ENCODE measurements around the gene SV2C. TPM values are rescaled to one million over a fixed set of nuclear protein-coding genes. Genes with fewer than 3 reads are reported as not detected.

Gene SV2C
- polyA plus RNA-seq, 3 donors, result 0.01 to 0.02 TPM; not detected in 1

GRCh38 chr5:76332611-76333205 is 249.5 kb downstream of the SV2C start:
- intact Hi-C loops (cut with micrococcal nuclease), result no loop called here
- no peak overlapping the region for H2AFZ ChIP-seq (ENCODE audit: insufficient read depth, low read depth, low read length, poor library complexity, severe bottlenecking)
- no peak overlapping the region for H3K27ac ChIP-seq (ENCODE audit: low read depth in 1 of 2, low read length in 2 of 2)
- no peak overlapping the region for H3K4me3 Mint-ChIP-seq
- 80% methylated on average over 1 of the region's 2 CpGs for WGBS (ENCODE audit: insufficient coverage)
- no peaks in the 10 kb centered on the region for H4K20me1 ChIP-seq (ENCODE audit: insufficient read depth, low read length)
- H3K4me2 ChIP-seq (replicated peaks; ENCODE audit: extremely low read depth, low read length, poor library complexity, severe bottlenecking), result no peak overlapping the region
- no peak for TF ChIP-seq CTCF (IDR thresholded peaks at IDR 0.05)
- no peaks in the 10 kb centered on the region for H3K36me3 ChIP-seq (replicated peaks in 1 of 2; ENCODE audit: control insufficient read depth in 1 of 2, insufficient read depth in 2 of 2, low read length in 2 of 2)
- no peak overlapping the region for H3K9ac ChIP-seq (ENCODE audit: insufficient read depth, low read length, poor library complexity, severe bottlenecking)
- peaks cover 0 to 2% of the 10 kb centered on the region in 2 donors for H3K36me3 Mint-ChIP-seq
- no peak overlapping the region for H3K27ac Mint-ChIP-seq
- no peak for DNase-seq
- H3K4me3 ChIP-seq (replicated peaks in 1 of 3; ENCODE audit: low read depth in 2 of 3, low read length in 3 of 3), result no peak overlapping the region
- H3K9me3 Mint-ChIP-seq, result peaks cover 0 to 4% (median 0%) of the 10 kb centered on the region in 7 donors
- peaks cover 6 to 13% of the 10 kb centered on the region in 2 donors for H3K4me1 ChIP-seq (ENCODE audit: control insufficient read depth in 1 of 2, insufficient read depth in 2 of 2, low read length in 2 of 2)
- H3K9me3 ChIP-seq (replicated peaks in 1 of 2; ENCODE audit: control insufficient read depth in 1 of 2, insufficient read depth in 1 of 2, low read length in 2 of 2), result no peaks in the 10 kb centered on the region
- H3K27me3 Mint-ChIP-seq (ENCODE audit: low read depth in 3 of 3), result peaks cover 0 to 1% (median 0%) of the 10 kb centered on the region in 3 donors
- H3K27me3 ChIP-seq (ENCODE audit: control insufficient read depth in 2 of 2, insufficient read depth in 2 of 2, low read length in 2 of 2), result no peaks in the 10 kb centered on the region
- H3K79me2 ChIP-seq (ENCODE audit: insufficient read depth, low read length), result no peaks in the 10 kb centered on the region
- H3K4me1 Mint-ChIP-seq, result peaks cover 19% of the 10 kb centered on the region

GRCh38 chr5:76333571-76333970 is 250.4 kb downstream of the SV2C start:
- H3K9me3 ChIP-seq (replicated peaks in 1 of 2; ENCODE audit: control insufficient read depth in 1 of 2, insufficient read depth in 1 of 2, low read length in 2 of 2), result no peaks in the 10 kb centered on the region
- peaks cover 0 to 1% (median 0%) of the 10 kb centered on the region in 3 donors for H3K27me3 Mint-ChIP-seq (ENCODE audit: low read depth in 3 of 3)
- intact Hi-C loops (cut with micrococcal nuclease), result no loop called here

More at GRCh38 chr5:76333571-76333970, 250.4 kb downstream of the SV2C start:
- H3K27ac ChIP-seq (ENCODE audit: low read depth in 1 of 2, low read length in 2 of 2), result no peak overlapping the region
- H2AFZ ChIP-seq (ENCODE audit: insufficient read depth, low read depth, low read length, poor library complexity, severe bottlenecking), result no peak overlapping the region
- H3K4me3 Mint-ChIP-seq, result no peak overlapping the region
- H3K4me1 Mint-ChIP-seq, result peaks cover 25% of the 10 kb centered on the region
- no peak overlapping the region for H3K27ac Mint-ChIP-seq
- H3K4me2 ChIP-seq (replicated peaks; ENCODE audit: extremely low read depth, low read length, poor library complexity, severe bottlenecking), result no peak overlapping the region
- peaks cover 13 to 19% of the 10 kb centered on the region in 2 donors for H3K4me1 ChIP-seq (ENCODE audit: control insufficient read depth in 1 of 2, insufficient read depth in 2 of 2, low read length in 2 of 2)
- no peak overlapping the region for H3K4me3 ChIP-seq (replicated peaks in 1 of 3; ENCODE audit: low read depth in 2 of 3, low read length in 3 of 3)
- no peak for DNase-seq
- H3K9me3 Mint-ChIP-seq, result peaks cover 0 to 4% (median 0%) of the 10 kb centered on the region in 7 donors
- peaks cover 0 to 2% of the 10 kb centered on the region in 2 donors for H3K36me3 Mint-ChIP-seq
- H3K9ac ChIP-seq (ENCODE audit: insufficient read depth, low read length, poor library complexity, severe bottlenecking), result no peak overlapping the region
- no CpG with 5 or more reads among the region's 4 CpGs for WGBS (ENCODE audit: insufficient coverage)
- no peaks in the 10 kb centered on the region for H3K79me2 ChIP-seq (ENCODE audit: insufficient read depth, low read length)
- no peaks in the 10 kb centered on the region for H3K27me3 ChIP-seq (ENCODE audit: control insufficient read depth in 2 of 2, insufficient read depth in 2 of 2, low read length in 2 of 2)
- H3K36me3 ChIP-seq (replicated peaks in 1 of 2; ENCODE audit: control insufficient read depth in 1 of 2, insufficient read depth in 2 of 2, low read length in 2 of 2), result no peaks in the 10 kb centered on the region
- H4K20me1 ChIP-seq (ENCODE audit: insufficient read depth, low read length), result no peaks in the 10 kb centered on the region
- no peak for TF ChIP-seq CTCF (IDR thresholded peaks at IDR 0.05)

Data from CD14-positive monocyte (primary cell).